NCI-H2196 treated with DMSO at 0.1 percent for 48 hours (cell line): ENCODE results near the gene PICALM.

Experiments used
- DNase-seq: peaks from one replicate; lab custom pipeline; 2025; ENCODE audit not compliant: unreplicated experiment; lab: John Stamatoyannopoulos, UW

The PICALM gene

DNA sequence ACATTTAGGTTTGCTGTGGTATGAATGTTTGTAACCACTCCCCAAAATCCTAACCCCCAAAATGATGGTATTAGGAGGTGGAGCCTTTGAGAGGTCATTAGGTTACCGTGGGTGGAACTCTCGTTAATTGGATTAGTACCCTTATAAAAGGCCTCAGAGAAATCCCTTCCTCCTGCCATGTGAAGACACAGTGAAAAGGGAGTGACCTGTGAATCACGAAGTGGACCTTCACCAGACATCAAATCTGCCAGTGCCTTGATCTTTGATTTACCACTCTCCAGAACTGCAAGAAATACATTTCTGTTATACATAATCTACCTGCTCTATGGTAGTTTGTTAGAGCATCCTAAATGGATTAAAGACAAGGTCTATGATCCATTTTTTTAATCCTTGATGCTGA lies 12.6 kb upstream of the PICALM start:
- DNase-seq = no peak

DNA sequence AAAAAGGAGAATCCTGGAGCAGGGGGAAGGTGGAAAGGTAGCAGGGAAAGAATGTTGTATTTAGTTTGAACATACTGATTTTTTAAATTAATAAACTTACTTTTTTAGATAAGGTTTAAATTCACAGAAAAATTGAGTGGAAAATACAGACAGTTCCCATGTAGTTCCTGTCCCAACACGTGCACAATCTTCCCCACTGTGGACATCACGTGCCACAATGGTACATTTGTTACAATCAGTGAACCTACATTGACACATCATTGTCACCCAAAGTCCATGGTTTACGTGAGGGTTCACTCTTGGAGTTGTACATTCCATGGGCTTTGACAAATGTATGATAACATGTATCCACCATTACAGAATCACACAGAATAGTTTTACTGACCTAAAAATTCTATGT lies 10.5 kb upstream of the PICALM start:
- DNase-seq = no peak

DNA sequence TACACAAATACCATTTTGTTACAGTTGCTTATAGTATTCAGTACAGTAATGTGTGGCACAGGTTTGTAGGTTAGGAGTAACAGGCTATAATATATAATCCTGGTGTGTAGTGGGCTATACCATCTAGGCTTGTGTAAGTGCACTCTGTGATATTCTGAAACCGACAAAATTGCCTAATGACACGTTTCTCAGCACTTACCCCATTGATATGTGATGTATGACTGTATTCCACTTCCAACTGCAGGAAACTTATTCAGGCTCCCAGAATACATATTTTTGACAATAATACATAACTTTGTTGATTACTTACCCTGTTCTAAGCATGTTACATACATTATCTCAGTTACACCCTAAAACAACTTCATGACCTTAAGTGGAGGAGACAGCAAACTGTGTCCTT lies 5.1 kb upstream of the PICALM start:
- no peak for DNase-seq

DNA sequence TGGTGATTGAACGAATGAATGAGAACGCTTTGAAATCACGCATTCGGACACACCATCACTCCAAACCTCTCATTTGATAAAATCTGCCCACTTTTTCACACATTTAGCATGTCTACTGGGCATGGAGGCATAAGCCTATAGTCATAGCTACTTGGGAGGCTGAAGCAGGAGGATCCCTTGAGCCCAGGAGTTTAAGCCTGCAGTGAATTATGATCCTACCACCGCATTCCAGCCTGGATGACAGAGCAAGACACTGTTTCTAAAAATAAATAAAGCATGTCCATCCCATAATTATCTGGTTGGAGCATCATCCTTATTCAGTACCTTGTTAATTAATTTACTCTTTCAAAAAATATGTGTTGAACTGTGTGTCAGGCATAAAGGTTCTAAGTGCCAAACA lies 3.3 kb upstream of the PICALM start:
- no peak for DNase-seq

DNA sequence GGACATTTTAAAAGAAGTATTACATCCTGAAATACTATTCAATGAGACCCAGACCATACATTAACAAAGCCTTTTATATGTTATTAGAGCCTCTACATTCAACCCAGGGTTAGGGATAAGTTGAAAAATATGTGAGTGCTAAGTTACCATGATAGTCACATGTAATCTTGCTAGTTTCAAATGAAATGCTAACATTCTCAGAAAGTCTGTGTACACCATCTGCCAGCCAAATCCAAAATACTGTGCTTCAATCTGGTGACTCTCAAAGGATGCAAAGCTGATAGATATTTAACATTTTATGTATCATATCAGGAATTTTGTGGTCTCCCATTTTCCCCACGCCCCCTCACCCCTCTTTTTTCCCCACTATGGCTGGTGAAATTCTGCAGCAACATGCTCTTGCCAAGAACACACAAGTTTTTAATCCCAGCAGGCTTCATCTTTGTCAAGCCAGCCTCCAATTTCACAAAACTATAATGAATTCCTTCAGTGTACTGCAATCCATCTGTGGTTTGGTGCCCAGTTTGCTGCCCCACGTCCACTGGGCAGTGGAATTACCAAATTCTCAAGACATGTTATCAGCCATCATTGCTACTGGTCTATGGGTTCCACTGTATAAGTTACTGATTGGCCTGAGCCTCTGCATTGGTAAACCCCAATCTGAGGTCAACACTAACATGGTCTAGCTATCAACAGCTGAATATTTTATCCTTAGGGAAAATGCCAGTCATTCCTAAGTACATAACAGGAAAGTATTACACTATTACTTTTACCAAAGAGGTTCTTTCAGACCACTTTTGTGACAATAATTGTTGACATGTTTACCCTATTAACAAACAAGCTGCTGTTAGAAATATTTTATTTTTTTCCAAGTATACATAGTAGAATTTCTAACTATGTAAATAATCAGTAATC lies 1.5 kb upstream of the PICALM start:
- no peak for DNase-seq

DNA sequence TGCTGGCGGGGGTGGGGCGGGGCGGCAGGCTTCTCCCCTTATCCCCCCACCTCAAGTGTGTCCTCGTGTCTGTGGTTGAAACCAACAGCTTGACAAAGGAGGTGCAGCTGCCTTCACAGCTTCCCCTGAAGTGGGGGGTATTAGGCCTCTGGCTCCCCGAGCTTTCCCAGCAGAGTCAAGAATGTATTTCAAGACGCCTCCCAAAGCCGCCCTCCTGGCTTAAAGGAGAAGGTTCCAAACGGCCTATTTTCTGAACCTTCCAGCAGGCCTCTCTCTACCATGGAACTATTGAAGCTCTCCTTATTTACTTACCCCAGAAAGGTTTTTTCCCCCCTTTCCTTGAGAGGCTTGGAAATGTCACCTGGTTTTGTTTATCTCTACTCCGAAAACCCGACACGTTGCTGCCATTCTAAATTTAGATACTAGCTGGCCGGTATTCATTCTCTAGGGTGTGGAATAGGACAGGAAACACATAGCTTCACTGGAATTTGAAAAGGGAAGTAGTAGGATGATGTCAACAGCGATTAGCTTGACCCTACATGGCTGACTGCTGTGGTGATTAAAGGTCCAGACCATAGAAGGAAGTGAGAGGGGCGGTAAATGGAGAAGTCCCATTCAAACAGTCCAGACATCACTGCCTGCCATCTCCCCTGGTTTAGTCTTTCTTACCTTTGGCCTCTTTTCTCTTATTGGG lies 671 bp upstream of the PICALM start:
- peak; percentile 80 for DNase-seq

DNA sequence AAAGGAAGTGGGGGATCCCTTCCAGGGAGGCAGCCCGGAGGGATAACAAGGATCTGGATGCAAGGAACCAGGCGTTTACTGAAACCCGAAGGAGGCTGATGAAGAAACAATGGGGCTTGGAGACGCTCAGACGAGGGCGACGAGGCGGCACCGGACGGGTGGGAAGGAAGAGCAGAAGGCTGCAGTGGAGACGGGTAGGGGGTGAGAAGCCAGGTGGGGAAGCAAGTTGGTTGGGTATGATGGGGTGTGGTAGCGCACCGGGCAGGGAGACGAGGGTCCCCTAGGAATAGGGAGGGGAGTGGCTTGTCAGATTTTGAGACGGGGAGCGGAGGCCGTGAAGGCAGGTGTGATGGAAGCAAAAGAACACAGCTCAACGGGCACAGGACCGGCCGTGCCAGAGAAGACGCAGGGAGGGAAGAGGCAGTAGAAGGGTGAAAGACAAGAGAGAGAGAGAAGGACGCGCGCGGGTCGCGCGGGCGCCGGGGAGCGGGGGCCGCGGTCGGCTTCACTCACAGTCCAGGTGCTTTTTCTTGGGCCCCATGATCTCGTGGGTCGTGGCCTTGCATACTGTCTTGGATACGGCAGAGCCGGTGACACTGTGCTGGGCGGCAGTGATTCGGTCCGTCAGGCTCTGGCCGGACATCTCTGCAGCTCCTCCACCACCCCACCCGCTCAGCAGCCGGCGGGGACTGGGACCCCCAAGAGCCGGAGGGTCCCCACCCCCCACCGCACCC lies 579 bp downstream of the PICALM start:
- no peak for DNase-seq

DNA sequence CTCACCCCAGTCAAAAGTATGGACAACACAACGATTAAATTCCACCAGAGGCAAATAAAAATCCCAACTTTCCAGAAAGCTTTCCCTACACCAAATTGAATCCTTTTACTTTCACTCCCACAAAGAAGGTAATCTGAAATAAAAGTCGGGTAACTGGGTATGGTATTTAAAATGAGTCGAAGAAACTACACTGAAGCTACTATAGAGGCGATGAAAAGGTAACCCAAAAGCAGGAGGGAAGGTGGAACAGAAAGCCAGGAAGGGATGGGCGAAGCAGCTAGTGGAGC lies 1.1 kb downstream of the PICALM start:
- DNase-seq = no peak

DNA sequence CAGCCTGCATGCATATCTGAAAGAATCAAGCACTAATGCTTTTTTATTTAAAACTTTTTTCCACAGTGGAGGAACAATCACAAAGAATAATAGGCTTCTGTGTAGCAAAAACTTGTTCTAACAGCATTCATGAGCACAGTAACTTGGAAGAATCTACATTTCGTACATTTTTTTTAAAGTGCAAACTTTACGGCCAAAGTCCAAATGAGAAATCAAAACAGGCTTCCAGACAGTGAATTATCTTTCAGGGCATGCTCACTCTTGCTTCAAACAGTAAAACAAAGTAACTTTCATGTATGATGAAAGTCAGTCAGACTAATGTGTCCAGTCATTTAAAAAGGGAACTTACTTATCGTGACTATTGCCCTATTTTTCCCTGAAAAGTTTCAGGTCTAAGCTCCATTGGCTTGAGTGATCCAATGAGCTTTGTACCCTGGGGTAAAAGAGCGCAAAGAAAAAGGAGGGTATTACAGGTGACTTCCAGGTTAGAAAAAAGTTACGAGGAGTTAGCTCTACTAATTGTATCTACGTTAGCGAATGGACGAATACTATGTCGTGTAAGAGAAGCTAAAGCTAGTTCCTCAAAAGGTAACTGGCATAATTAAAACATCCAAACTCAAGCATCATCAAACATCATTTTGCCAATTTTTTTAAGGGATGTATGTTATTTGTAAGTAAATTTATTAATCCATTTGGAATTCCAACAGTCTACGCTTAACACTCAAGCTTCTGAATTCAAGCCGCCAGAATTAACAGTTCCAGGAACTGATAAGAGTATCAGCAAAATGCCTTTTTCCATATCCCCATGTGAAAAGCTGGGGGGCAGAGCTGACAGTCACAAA lies 1.7 kb downstream of the PICALM start:
- DNase-seq = no peak

DNA sequence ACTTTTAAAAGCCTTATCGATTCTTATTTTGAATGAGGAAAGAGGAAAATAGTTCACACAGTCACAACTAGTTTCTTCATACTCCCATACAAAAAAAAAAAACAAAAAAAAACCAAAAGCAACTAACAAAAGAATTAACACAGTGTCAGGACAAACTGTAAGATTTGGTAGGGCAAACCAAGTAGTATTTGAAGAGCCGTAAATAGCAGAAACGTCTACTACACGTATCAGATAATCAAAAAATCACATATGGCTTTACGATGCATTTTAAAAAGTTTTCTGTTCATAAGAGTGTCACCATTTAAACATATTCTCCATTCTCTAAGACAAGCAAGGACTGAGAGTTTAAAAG lies 2.3 kb downstream of the PICALM start:
- no peak for DNase-seq

DNA sequence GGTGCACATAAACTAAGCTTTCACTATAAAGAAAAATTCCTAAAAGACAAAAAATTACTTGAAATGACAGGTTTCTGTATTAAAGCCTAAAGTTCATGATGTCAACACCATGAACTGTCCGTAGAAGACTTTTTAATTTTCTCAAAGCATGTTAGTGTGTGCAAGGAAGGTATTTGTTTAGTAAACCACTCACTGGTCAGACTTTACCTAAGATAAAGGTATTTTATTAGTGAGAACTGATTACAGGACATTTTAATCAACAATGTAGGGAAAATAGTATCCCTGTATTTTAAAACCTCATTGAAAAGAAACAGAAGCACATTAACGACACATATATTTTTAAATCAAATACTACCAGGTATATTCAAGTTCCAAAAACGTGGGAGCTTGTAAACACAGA lies 2.9 kb downstream of the PICALM start:
- DNase-seq = no peak

DNA sequence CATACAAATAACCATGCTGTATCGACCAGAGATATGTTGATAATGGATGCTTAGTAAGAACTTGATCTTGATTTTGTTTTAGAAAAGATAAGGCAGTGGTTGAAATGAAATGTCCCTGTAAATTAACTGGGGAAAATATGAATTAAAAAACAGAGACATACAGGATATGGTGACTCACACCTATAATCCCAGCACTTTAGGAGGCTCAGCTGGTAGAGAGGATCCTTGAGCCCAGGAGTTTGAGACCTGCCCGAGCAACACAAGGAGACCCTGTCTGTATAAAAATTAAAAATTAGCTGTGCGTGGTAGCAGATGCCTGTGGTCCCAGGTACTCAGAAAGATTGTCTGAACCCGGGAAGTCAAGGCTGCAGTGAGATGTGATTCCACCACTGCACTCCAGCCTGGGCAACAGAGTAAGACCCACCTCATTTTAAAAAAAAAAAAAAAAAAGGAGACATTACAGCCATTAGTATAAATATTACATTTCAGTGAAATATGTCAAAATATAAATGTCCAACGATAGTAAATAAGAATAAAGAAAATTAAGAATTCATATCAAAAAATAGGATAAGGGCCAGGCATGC lies 4.6 kb downstream of the PICALM start:
- no peak for DNase-seq

DNA sequence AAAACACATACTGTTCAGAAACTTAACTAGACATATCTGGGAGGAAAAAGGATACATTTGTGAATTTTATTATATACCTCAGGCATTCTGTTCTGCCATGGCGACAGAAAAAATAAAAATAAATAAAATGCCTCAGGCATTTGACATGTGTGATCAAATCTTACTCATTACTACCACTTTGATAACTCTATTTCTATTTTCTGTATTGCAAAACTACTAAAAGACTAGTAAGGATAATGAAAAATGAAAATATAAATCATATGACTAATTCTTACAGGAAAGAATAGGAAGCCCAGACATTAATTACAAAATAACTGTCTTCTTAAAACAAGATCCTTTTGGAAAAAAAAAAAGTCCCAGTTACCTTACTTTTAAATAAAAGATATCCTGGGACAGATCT lies 5.3 kb downstream of the PICALM start:
- no peak for DNase-seq

DNA sequence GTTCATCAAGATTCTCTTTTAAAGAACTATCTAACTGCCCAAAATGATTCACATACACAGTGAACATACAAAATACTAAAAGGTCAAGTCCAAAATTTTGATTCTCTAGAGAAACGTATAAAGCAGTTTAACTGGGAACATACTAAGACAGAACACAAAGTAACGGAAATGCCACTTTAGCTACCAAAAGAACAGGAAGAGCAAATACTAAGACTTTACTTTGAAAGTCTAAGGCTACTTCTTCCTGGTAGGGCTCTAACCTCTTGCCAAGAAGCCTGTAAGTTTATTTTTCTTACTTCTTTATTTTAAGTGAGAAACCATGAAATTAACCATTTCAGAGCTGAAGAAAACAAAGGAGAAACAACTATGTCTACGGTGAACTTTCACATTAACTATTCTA lies 6.2 kb downstream of the PICALM start:
- no peak for DNase-seq

DNA sequence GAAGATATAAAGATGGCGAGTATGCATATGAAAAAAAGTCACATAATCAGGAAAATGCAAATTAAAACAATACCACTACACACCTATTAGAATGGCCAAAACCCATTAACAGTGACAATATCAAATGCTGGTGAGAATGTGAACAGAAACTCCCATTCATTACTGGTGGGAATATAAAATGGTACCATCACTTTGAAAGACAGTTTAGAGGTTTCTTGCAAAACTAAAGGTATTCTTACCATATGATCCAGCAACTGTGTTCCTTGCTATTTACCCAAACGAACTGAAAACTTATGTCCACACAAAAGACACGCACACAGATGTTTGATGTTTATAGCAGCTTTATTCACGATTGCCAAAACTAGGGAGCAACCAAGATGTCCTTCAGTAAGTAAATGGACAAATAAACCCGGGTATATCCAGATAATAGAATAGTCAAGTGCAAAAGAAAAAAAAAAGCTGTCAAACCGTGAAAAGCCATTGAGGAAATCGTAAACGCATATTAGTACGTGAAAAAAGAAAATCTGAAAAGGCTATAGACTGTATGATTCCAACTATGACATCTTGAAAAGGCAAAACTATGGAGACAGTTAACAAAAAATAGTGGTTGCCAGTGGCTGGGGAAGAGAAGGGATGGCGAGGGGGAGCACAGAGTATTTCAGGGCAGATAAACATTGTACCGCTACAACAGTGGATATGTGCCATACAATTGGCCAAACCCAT lies 7.2 kb downstream of the PICALM start:
- DNase-seq = no peak

DNA sequence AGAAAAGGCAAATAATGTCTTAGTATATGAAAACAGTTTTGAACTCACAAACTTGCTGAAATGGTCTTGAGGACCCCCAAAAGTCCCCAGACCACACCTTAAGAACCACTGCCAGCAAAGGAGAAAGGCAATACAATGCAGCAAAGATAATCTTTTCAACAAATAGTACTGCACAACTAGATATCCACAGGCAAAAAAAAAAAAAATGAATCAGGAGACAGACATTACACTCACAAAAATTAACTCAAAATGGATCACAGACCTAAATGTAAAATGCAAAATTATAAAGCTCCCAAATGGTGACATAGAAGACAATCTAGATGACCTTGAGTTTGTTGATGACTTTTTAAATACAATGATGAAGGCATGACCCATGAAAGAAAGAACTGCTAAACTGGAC lies 8.3 kb downstream of the PICALM start:
- no peak for DNase-seq

DNA sequence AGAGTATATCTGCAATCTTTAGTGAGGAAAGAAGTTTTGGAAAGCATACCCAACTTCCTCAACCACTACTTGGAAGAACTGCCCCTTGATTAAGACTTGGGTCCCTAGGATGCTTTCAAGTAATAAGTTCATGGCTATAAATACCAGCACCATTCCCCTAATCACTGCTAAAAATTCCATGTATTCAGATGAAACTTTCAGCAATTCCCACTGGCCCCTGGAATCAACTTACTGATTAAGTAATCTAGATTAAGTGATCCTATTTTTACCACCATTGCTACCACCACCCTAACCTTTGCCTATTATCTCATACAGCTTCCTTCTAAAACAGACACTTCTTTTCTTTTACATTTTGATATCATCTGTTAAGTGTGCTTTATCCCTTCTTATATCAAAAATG lies 10.5 kb downstream of the PICALM start:
- DNase-seq = no peak

DNA sequence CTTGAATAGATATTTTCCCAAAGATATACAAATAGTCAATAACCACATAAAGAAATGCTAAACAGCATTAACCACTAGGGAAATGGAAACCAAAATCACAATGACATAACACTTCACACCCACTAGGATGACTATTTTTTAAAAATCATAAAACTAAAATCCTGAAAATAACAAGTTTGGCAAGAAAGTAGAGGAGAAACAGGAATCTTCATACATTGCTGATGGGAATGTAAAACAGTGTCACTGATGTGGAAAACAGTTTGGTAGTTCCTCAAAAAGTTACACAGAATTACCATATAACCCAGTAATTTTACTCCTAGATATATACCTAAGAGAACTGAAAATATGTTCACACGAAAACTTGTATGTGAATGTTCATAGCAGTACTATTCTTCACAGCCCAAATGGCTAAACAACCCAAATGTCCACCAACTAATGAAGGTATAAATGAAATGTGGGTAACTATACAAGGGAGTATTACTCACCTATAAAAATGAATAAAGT lies 12.5 kb downstream of the PICALM start:
- no peak for DNase-seq

DNA sequence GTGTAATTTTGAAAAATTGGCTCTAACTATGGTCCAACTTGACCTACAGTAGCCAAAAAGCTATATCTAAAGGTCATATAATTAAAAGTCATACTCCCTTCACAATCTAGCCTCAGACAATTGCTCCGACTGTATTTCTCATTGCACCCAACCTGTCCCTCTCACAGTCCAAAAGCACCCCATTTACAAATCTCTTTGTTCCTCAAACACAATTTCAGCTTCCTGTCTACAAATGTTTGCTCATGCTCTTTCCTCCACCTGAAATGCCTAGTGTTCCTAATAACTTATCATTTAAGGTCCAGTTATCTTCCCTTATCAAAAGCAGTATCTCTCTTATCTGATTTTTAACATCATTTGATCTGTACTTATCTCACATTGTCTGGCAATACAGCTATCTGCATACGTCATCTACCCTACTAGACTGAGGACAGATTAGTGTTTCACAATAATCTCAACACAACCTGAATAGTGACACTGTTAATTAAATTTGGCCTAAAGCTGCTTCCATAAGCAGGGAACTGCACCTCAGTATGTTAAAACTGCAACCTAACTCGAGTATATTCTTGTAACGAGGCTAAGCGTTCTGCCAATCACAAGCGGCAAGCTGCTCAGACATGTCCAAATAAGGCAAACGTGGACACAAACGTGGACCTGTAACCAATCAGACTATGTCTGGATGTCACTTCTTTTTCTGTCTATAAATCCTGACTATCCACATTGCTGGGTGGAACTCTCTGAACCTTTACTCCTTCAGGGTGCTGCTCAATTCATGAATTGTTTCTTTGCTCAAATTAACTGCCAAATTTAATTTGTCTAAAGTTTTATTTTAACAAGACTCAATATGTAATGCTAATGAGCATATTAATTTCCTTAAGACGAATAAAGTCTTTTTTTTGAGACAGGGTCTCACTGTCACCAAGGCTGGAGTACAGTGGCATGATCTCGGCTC lies 15.9 kb downstream of the PICALM start:
- no peak for DNase-seq
